Transverse colon (tissue), 4 donors: ENCODE results near the gene CASP8. TPM values are rescaled to one million over a fixed set of nuclear protein-coding genes. Genes with fewer than 3 reads are reported as not detected.
"Not testable (repeated sequence)": the region's sequence is repeated elsewhere in the genome, so short reads cannot be mapped to it uniquely, and the experiment has no call there.

ENCODE experiments used
- DNase-seq: peaks from one replicate; pipeline ENCODE4 v3.0.0-alpha.2; 2019
- H3K27ac ChIP-seq, 4 donors: fragments of 200-600 bp; sonication (generic); 2 replicates each; pipeline ENCODE4 v1.5.1; 2016 to 2018; ENCODE audit warnings: inconsistent platforms in 4 of 4
- H3K27me3 ChIP-seq: fragments of 200-600 bp; sonication (generic); 2 replicates; pipeline ENCODE4 v1.5.1; 2017; ENCODE audit warnings: inconsistent platforms
- H3K36me3 ChIP-seq, 4 donors: fragments of 200-600 bp; sonication (generic); 2 replicates each; pipeline ENCODE4 v1.5.1; 2017 to 2019; ENCODE audit warnings: inconsistent platforms in 4 of 4
- H3K4me1 ChIP-seq, 4 donors: fragments of 200-600 bp; sonication (generic); 2 replicates each; pipeline ENCODE4 v1.5.1; 2017 to 2020; ENCODE audit warnings: inconsistent platforms in 4 of 4
- H3K4me3 ChIP-seq, 4 donors: fragments of 200-600 bp; sonication (generic); 1 replicate in 1 of 4; 2 replicates in 3 of 4; pipeline versions ENCODE4 v1.5.1 to v1.6.1; 2017 to 2019; ENCODE audit warnings: inconsistent platforms in 4 of 4
- H3K9me3 ChIP-seq, 2 donors: fragments of 200-600 bp; sonication (generic); 2 replicates each; pipeline ENCODE4 v1.5.1; 2017 to 2019; ENCODE audit warnings: inconsistent platforms in 2 of 2
- EP300 ChIP-seq: sonication (generic); formaldehyde crosslinking; IDR thresholded peaks from one replicate; pipeline ENCODE4 v1.6.1; 2017; ENCODE audit warnings: antibody characterized with exemption, low read depth
- POLR2A ChIP-seq: fragments of 450-650 bp; IDR thresholded peaks from one replicate; pipeline ENCODE4 v1.6.1; 2016; ENCODE audit warnings: antibody characterized with exemption, mild to moderate bottlenecking, moderate library complexity
- POLR2AphosphoS5 ChIP-seq, 3 donors: sonication (generic); formaldehyde crosslinking; IDR thresholded peaks; one replicate each; pipeline ENCODE4 v1.6.1; 2016; ENCODE audit warnings: antibody characterized with exemption in 3 of 3
- WGBS, 2 donors: methylation state at CpG; one replicate each; pipeline ENCODE4 v1.1.5; 2018; ENCODE audit warnings: low coverage in 1 of 2; 5-methylcytosine and 5-hydroxymethylcytosine counted together
- in situ Hi-C, 4 donors: fragments of 200-750 bp; cut with MboI; loops; one replicate each; pipeline versions ENCODE4 v1.15.0 to v1.15.1; 2017; ENCODE audit warnings: low sequenced_read_pairs in 3 of 4, low pct_ligation_motif_present in 1 of 4, low pct_unique_long_range_greater_than_20kb in 1 of 4
- intact Hi-C: fragments of 100-400 bp; cut with DNase I; formaldehyde crosslinking; loops from one replicate; pipeline ENCODE4 v1.15.1; 2023; ENCODE audit warnings: low total_unique reads
- total RNA-seq, 4 donors: library from RNA; depleted of rRNA; stranded (reverse); fragments of >200 nt; gene quantifications; one replicate each; pipeline ENCODE4 v1.1.0, GENCODE V29; 2016
- TF ChIP-seq, protein P1 (sequence below), 5 experiments: fragments of 200-600 bp in 3 of 5; fragments of 450-650 bp in 2 of 5; sonication (generic) in 3 of 5; IDR thresholded peaks; 1 replicate in 2 of 5; 2 replicates in 3 of 5; pipeline ENCODE4 v1.5.1; 2016 to 2017; ENCODE audit warnings: antibody characterized with exemption in 5 of 5, inconsistent platforms in 3 of 5, mild to moderate bottlenecking in 2 of 5, moderate library complexity in 1 of 5

Gene CASP8
- total RNA-seq, 4 donors from 2014 or later: 27.6 to 55.7 (median 40.5) TPM

DNA sequence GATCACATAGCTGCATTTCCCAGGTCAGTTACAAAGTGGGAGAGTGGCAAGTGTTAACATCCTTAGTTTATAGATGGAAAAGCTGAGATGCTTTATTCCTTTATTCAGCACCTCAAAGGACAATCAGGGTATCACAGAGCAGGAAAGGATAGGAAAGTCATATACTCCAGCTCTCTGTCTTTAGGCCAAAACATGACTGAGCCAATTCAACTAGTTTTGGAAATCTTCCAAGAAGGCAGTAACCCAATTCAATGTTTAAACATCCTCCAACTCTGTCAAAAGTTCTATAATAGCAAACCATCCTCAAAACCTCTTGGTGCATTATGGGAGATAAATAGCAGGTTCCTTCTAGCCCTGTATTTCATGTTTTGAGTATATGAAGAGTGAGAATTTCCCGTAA lies 25.2 kb downstream of the CASP8 start:
- whole genome bisulfite sequencing, 2 donors: 95 to 100% methylated on average over 1 of the region's 1 CpG
- H3K36me3 ChIP-seq: peaks cover 0 to 43% (median 16%) of the 10 kb centered on the region in 4 donors
- no peaks in the 10 kb centered on the region for H3K27me3 ChIP-seq
- DNase-seq: no peak
- no peak for TF ChIP-seq POLR2A
- no peak for TF ChIP-seq EP300
- TF ChIP-seq, protein P1, sequence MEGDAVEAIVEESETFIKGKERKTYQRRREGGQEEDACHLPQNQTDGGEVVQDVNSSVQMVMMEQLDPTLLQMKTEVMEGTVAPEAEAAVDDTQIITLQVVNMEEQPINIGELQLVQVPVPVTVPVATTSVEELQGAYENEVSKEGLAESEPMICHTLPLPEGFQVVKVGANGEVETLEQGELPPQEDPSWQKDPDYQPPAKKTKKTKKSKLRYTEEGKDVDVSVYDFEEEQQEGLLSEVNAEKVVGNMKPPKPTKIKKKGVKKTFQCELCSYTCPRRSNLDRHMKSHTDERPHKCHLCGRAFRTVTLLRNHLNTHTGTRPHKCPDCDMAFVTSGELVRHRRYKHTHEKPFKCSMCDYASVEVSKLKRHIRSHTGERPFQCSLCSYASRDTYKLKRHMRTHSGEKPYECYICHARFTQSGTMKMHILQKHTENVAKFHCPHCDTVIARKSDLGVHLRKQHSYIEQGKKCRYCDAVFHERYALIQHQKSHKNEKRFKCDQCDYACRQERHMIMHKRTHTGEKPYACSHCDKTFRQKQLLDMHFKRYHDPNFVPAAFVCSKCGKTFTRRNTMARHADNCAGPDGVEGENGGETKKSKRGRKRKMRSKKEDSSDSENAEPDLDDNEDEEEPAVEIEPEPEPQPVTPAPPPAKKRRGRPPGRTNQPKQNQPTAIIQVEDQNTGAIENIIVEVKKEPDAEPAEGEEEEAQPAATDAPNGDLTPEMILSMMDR (IDR thresholded peaks at IDR 0.05): no peak
- TF ChIP-seq POLR2AphosphoS5 (IDR thresholded peaks at IDR 0.05): no peak
- in situ Hi-C loops (no loop called here), intact Hi-C loops (no loop called here)
- H3K27ac ChIP-seq: no peak overlapping the region
- H3K4me1 ChIP-seq: no peaks in the 10 kb centered on the region
- H3K9me3 ChIP-seq: peaks cover 0 to 3% of the 10 kb centered on the region in 2 donors
- no peak overlapping the region for H3K4me3 ChIP-seq

DNA sequence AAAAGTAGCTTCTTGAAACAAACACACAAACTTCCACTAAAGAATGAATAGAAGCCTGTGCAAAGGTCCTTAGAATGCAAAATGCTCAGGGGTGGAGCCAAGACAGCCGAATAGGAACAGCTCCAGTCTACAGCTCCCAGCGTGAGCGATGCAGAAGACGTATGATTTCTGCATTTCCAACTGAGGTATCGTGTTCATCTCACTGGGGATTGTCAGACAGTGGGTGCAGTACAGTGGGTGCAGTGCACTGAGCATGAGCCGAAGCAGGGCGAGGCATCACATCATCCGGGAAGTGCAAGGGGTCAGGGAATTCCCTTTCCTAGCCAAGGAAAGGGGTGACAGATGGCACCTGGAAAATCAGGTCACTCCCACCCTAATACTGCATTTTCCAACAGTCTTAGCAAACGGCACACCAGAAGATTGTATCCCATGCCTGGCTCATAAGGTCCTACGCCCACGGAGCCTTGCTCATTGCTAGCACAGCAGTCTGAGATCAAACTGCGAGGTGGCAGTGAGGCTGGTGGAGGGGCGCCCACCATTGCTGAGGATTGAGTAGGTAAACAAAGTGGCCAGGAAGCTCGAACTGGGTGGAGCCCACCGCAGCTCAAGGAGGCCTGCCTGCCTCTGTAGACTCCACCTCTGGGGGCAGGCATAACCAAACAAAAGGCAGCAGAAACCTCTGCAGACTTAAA lies 30.3 kb downstream of the CASP8 start:
- H3K27ac ChIP-seq, H3K4me3 ChIP-seq, H3K4me1 ChIP-seq, in situ Hi-C loops, intact Hi-C loops, H3K9me3 ChIP-seq, DNase-seq, H3K27me3 ChIP-seq: not testable (repeated sequence)
- H3K36me3 ChIP-seq: peaks cover 0 to 46% (median 19%) of the 10 kb centered on the region in 4 donors
- 95% methylated on average over 15 of the region's 15 CpGs; no CpG with 5 or more reads in 1 of the 2 donors for WGBS, 2 donors

DNA sequence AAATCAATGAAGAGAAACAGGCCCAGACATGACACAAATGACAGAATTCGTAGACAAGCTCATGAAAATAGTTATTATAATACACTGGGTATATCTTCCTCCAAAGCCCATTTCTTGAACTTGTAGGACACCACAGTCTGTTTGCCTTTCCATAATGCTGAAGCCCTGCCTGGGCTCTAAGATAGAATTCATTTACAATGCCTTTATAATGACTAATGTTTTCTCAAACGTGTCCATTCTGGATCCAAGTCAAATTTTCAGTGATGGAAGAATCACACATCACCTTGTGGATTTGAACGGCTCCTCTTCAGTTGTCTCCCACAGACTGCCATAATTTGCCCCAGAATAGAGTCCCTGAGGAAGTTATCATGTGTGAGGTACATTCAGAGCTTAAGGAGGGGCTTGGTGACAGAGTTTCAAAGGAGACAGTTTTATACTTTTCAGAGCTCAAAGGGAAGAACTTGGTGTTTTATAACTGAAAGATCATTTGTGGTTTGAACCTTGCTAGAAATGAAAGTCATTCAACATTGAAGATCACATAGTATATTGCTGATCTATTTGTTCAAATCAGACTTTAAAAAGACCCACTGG lies 38.2 kb downstream of the CASP8 start:
- H3K9me3 ChIP-seq: no peaks in the 10 kb centered on the region
- in situ Hi-C loops: no loop called here
- DNase-seq: no peak
- H3K4me1 ChIP-seq: no peaks in the 10 kb centered on the region
- no peaks in the 10 kb centered on the region for H3K27me3 ChIP-seq
- 61 to 68% methylated on average over 3 of the region's 3 CpGs for WGBS, 2 donors
- intact Hi-C loops: no loop called here
- no peaks in the 10 kb centered on the region for H3K36me3 ChIP-seq
- no peak for TF ChIP-seq POLR2A
- TF ChIP-seq, protein P1 (IDR thresholded peaks at IDR 0.05): no peak
- no peak for TF ChIP-seq POLR2AphosphoS5 (IDR thresholded peaks at IDR 0.05)
- no peak for TF ChIP-seq EP300
- H3K4me3 ChIP-seq: no peak overlapping the region
- H3K27ac ChIP-seq: no peak overlapping the region

DNA sequence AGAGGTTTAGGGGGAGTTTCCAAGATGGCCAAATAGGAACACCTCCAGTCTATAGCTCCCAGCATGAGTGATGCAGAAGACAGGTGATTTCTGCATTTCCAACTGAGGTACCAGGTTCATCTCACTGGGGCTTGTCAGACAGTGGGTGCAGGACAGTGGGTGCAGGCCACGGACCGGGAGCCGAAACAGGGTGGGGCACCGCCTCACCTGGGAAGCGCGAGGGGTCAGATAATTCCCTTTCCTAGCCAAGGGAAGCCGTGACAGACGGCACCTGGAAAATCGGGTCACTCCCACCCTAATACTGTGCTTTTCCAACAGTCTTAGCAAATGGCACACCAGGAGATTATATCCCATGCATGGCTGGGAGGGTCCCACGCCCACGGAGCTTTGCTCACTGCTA lies 39.6 kb downstream of the CASP8 start:
- H3K4me1 ChIP-seq, H3K27me3 ChIP-seq, in situ Hi-C loops, DNase-seq, H3K27ac ChIP-seq, intact Hi-C loops, H3K4me3 ChIP-seq, H3K9me3 ChIP-seq, H3K36me3 ChIP-seq: not testable (repeated sequence)
- 97% methylated on average over 11 of the region's 11 CpGs; no CpG with 5 or more reads in 1 of the 2 donors for WGBS, 2 donors

DNA sequence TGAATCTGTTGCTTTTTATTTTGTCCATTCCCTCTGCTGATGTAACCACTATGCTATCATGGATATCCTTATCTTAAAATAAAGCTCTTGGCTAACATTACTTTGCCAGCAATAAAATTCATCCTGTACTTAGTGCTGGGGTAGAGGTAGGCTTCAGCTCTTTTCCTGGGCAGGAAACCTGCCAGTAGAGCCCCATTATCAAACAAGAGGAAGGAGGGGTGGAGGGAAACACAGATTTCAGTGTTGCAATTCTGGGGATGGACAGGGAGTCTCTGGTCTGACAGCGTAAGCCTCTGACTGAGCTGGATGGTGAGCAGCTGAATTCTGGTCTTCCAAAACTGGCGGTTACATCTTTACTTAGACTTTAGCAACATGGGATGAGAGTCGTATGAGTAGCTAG lies 47.5 kb downstream of the CASP8 start:
- Histone ChIP-seq H3K27me3 (no peaks in the 10 kb centered on the region), H3K4me3 (no peak overlapping the region), H3K9me3 (peaks cover 0 to 5% of the 10 kb centered on the region in 2 donors), H3K27ac (no peak overlapping the region), H3K36me3 (peaks cover 0 to 11% (median 0%) of the 10 kb centered on the region in 4 donors), H3K4me1 (no peaks in the 10 kb centered on the region)
- intact Hi-C loops: no loop called here
- WGBS, 2 donors: 100% methylated on average over 3 of the region's 3 CpGs
- TF ChIP-seq POLR2AphosphoS5 (IDR thresholded peaks at IDR 0.05) (no peak), POLR2A (no peak), EP300 (no peak)
- TF ChIP-seq, protein P1 (IDR thresholded peaks at IDR 0.05): no peak
- no peak for DNase-seq
- in situ Hi-C loops: no loop called here
